ENCODE results near the gene CMBL. TPM values are rescaled to one million over a fixed set of nuclear protein-coding genes. Genes with fewer than 3 reads are reported as not detected.

CMBL gene
- total RNA-seq, 2 experiments from 2014 or later: 1.2 to 1.4 TPM

- Mint-ChIP-seq H3K4me1 (ENCODE audit: low read depth) (peaks cover 15% of the 10 kb centered on the region), H3K4me3 (no peak overlapping the region), H3K27me3 (no peaks in the 10 kb centered on the region), H3K27ac (no peak overlapping the region), H3K36me3 (ENCODE audit: low read depth) (no peaks in the 10 kb centered on the region), H3K9me3 (no peaks in the 10 kb centered on the region)
- no peak for TF ChIP-seq CTCF (IDR thresholded peaks at IDR 0.05)
- CTCF ChIA-PET: interaction anchor here (1.4 kb wide), 1 partner anchor 14 kb away, joined by 3 read pairs; no protein-coding TSS in a partner anchor
- intact Hi-C loops (cut with micrococcal nuclease): no loop called here
- ATAC-seq: no peak
- POLR2A ChIA-PET: interaction anchor here (1.5 kb wide), 1 partner anchor 74 kb away, joined by 3 read pairs; no protein-coding TSS in a partner anchor
- DNase-seq: no peak
These were observed 28.4 kb downstream of the CMBL start for GRCh38 chr5:10279328-10279727.

DNA sequence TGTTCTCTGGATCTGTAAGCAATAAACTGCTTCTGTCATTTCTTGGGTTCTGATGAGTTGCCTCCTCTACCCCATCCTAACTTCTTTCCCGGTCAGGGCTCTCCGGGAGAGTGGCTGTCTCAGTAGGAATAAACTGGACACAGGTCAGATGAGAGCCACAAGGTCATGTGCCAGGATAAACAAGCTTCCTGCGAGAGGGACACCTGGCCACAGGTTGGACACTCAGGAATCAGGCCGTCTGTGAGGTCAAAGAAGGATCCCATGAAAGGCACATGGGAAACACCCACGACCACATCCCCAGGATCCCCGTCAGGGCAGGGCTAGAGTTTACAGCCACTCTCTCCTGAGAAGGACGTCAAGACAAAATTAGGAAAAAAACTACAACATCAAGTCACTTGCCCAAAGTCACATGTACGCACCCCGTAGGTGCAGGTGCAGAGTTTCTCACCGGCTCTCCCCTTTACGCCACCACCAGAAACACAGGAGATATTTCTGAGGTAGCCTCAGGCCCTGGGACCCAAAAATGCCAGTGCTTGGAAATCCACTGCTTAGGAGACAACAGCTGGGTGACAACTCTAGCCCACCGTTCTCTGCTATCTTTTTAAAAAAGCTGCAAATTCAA lies 28.9 kb downstream of the CMBL start:
- CTCF ChIA-PET: interaction anchor here (1.4 kb wide), 1 partner anchor 13 kb away, joined by 3 read pairs; no protein-coding TSS in a partner anchor
- Mint-ChIP-seq H3K9me3 (no peaks in the 10 kb centered on the region), H3K4me1 (ENCODE audit: low read depth) (peaks cover 11% of the 10 kb centered on the region), H3K4me3 (no peak overlapping the region), H3K36me3 (ENCODE audit: low read depth) (no peaks in the 10 kb centered on the region), H3K27ac (no peak overlapping the region), H3K27me3 (no peaks in the 10 kb centered on the region)
- intact Hi-C loops (cut with micrococcal nuclease): no loop called here
- POLR2A ChIA-PET: interaction anchor here (1.3 to 1.5 kb wide), 2 partner anchors 16 to 74 kb away, joined by 3 read pairs; no protein-coding TSS in a partner anchor
- DNase-seq (no peak), ATAC-seq (no peak)
- no peak for TF ChIP-seq CTCF (IDR thresholded peaks at IDR 0.05)

DNA sequence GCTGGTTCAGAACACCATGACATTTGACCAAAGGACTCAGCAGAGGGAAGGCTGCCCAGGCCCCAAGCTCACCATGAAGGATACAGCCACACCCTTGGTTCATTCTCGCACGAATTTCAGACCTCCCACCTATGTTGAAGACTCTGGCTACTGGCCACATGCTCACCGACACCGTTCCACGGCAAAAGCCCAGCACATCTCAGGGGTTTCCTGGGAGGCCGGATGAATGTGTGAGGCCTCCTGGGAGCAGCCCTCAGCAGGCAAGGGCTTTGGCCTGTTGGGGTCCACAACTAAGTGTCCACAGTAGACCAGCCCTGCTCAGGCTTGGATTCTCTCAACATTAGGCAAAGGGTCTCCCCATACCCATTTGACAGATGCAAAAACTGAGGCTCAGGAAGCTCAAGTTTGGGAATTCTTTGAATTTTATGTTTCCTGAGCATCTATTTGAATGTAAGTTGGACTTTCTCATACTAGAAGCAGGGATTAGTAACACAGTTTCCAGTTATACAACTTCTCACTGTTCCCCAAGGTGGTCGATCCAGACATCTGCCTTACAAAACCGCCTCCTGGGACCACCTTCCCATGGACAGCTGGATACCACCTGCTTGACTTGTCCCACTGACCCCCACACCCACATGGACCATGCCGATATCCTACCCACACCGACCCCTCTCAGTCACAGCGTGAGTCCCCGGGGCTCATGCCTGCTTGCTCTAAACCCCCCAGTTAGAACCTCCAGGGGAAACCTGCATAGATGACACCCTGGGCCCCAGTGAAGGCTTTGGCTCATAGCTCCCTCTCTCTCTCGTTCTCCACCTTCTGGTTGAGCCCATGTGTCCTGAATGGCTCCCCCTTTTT lies 29.7 kb downstream of the CMBL start:
- POLR2A ChIA-PET: interaction anchor here (1.3 to 1.5 kb wide), 2 partner anchors 15 to 75 kb away, joined by 3 read pairs; no protein-coding TSS in a partner anchor
- H3K4me3 Mint-ChIP-seq: no peak overlapping the region

DNA sequence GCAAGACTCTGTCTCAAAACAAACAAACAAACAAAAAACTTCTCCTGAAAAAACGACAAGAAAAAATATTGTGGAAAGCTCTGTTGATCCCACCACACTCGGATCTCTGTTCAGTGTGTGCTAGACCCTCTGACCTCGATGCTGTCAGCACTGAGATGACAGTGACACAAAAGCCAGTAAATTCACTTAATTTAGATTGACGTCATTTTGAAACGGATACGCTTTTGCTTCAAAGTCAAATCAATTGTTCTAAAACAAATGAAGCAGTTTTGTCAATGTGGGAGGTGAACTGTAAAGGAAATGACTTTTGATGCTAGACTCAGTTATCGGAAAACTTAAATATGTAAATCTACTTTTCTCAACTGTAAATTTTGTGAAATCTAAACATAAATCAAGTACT lies 31.0 kb downstream of the CMBL start:
- ATAC-seq: no peak
- intact Hi-C loops (cut with micrococcal nuclease): no loop called here
- Mint-ChIP-seq H3K27ac (no peak overlapping the region), H3K4me3 (no peak overlapping the region), H3K9me3 (no peaks in the 10 kb centered on the region), H3K27me3 (peaks cover 4% of the 10 kb centered on the region), H3K4me1 (ENCODE audit: low read depth) (peaks cover 10% of the 10 kb centered on the region), H3K36me3 (ENCODE audit: low read depth) (no peaks in the 10 kb centered on the region)
- ChIA-PET CTCF (interaction anchor here (1.5 kb wide), 1 partner anchor 16 kb away, joined by 3 read pairs; no protein-coding TSS in a partner anchor), POLR2A (no interaction called here)
- DNase-seq: no peak
- TF ChIP-seq CTCF (IDR thresholded peaks at IDR 0.05): no peak

More for the DNA sequence above, 29.7 kb downstream of the CMBL start:
- no peaks in the 10 kb centered on the region for H3K36me3 Mint-ChIP-seq (ENCODE audit: low read depth)
- no peak for TF ChIP-seq CTCF (IDR thresholded peaks at IDR 0.05)
- H3K27me3 Mint-ChIP-seq: no peaks in the 10 kb centered on the region
- H3K27ac Mint-ChIP-seq: no peak overlapping the region
- no peak for ATAC-seq
- intact Hi-C loops (cut with micrococcal nuclease): no loop called here
- no peaks in the 10 kb centered on the region for H3K9me3 Mint-ChIP-seq
- CTCF ChIA-PET: interaction anchor here (1.5 kb wide), 1 partner anchor 14 kb away, joined by 3 read pairs; no protein-coding TSS in a partner anchor
- no peak for DNase-seq
- H3K4me1 Mint-ChIP-seq (ENCODE audit: low read depth): peaks cover 8% of the 10 kb centered on the region

Data from activated CD8-positive, alpha-beta T cell treated with anti-CD3 and anti-CD28 coated beads for 36 hours (primary cell).